ENCODE data around the gene PFN2.

DNA sequence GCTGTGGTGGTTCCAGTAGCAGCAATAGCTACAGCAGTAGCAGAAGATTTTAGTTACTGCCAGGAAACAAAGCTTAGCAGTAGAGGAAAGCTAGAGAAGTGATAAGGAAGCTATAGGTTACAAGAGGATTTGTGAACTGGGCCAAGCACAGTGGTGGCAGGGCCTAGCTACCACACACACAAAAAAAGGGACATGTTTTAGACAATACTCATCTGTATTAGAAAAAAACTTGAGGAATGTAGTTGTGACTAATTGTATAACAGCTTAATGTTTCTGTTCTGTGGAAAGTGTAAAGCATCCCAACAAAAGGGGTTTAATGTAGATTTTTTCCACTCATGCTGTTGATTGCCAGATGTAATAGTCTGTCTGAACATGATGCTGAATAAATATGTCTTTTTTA is 29.9 kb upstream of the PFN2 start:
- TF ChIP-seq CTCF (IDR thresholded peaks at IDR 0.05) (no peak), POLR2A (IDR thresholded peaks at IDR 0.05) (no peak)
